GM19043 (cell line): Measurements from ENCODE around the gene NUP50.

Experiments
- ATAC-seq: cut with Tn5 transposase; IDR thresholded peaks from one replicate; pipeline ENCODE4 v1.9.1; 2021; ENCODE audit warnings: low read depth; ENCODE audit not compliant: unreplicated experiment

The NUP50 gene, protein sequence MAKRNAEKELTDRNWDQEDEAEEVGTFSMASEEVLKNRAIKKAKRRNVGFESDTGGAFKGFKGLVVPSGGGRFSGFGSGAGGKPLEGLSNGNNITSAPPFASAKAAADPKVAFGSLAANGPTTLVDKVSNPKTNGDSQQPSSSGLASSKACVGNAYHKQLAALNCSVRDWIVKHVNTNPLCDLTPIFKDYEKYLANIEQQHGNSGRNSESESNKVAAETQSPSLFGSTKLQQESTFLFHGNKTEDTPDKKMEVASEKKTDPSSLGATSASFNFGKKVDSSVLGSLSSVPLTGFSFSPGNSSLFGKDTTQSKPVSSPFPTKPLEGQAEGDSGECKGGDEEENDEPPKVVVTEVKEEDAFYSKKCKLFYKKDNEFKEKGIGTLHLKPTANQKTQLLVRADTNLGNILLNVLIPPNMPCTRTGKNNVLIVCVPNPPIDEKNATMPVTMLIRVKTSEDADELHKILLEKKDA

DNA sequence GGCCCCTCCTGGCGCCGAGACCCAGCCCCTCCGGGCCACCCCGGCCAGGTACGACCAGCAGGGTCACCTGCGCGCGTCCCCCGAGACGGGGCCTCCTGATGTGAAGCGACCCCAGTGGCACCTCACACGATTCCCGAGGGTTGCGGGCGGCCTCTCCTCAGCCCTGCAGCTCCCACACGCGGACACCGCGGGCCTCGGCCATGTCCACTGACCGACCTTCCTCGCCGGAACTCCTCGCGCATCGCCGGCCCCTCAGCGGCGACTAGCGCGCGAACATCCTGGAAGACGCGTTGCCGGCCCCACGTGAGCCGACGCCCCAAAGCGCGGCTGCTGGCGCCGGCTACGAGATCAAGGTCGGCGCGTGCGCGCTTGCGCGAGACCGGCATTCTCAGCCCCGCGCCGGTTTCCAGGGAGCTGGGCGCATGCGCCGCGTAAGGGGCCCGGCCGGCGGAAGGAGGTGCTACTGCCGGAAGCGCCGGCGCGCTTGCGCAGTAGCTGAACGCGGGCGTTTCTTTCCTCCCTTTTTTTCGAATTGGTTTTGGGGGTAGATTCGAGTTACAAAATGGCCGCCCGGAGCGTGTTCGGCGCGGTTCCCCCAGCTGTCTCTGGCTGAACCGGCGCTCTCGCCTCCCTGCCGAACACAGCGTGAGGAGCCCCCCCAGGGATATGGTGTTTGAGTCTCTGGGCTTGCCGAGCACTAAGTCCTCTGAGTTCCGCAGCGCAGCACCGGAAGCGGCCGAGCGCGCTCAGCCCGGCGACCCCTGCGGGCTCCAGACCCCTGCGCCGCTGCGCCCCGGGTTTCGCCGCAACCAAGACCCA, at the start of gene NUP50:
NUP50 (plus strand) TSS at position 475 of the 819 bp plus-strand sequence. CDS start 4,253 bp downstream, outside the sequence.
- peak; percentile 68 for ATAC-seq

DNA sequence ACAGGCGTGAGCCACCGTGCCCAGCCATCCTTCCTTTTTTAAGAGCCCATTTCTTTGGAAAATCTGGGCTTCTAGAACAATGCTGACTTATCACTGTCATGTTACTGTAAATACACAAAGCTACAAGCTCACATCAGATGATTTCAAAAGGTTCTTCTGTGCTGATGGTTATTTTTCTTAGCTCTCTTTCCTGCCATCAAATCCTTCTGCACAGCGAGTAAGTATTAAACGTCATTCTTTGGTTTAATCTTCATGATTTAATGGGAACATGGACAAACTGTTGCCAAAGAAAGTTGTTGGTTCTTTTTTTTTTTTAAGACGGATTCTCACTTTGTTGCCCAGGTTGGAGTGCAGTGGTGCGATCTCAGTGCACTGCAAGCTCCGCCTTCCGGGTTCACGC, 43.3 kb upstream of the NUP50 start:
- ATAC-seq, result no peak

DNA sequence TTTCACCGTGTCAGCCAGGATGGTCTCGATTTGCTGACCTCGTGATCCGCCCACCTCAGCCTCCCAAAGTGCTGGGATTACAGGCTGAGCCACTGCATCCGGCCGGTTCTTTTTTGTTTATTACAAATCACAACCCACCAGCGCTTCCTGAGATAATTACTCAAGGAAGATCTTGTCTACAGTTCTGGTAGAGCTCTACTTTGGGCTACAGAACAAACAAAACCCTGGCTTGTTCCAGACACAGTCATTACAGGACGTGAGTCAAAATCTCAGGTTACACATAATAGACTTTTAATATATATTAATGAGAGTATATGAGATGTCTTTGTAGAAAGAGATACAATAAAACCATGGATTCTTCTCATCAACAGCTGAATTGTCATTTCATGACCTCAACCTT, 42.8 kb upstream of the NUP50 start:
- ATAC-seq, result no peak

DNA sequence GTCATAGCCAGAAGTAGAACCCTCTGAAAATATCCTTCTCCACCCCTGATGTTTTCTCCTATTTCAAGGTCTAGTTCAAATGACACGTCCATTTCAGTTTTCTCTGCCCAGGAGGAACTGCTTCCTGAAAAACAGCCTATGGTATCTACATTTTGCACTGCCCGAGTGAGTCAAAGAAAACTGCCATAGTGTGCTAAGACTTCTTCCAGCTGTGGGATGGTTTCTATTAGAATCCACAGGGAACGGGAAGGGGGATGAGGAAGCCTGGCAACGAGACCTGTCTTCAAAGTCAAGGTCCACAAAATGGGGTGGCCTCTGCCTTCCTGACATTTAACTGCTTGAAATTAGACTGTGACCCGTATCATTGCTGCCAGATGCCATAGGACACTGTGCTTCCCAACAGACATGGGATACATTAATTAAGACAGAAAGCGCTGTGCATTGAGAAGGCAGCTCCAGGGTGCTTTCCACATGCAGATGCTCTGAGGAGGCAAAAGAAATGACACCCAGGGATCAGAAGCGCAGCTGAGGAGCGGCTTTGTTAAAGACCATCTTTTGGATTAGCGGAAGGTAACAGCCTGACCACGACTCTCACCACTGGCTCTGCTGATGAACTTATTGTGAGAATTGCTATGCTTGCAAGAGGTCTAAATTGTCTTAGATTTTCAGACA, 39.4 kb upstream of the NUP50 start:
- ATAC-seq, result no peak

DNA sequence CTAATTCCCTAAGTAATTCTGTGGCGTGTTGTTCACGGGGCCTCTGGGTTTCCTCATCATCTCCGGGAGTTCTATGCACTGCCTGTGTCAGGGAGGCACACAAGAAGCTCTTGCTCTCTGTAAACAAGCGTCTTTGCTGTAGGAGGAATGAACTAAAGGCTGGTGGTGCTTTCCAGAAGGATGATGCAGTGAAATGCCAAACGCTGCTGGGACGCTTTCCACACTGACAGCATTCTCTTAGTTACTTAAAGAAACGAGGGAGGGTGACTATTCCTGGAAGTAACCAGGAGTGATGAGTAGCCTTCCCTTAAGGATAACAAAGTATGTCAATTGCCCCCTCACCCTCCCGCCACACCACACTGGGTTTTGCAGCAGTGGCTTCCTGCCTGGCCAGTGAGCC, 38.5 kb upstream of the NUP50 start:
- ATAC-seq, result no peak

DNA sequence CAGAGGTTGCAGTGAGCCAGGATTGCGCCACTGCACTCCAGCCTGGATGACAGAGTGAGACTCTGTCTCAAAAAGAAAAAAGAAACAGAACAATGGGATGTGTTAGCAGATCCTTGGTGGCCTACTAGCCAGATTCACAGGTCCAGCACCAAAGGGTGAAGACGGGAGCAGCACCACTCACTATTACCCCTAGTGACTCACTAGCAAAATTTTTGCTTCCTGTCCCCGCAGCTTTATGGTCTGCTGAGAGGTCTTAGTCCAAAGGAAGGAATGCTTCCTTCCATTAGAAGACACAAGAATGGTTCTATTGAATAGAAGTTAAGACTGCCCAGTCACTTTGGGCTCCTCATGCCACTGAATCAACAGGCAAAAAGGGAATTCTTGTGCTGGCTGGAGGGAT, 35.9 kb upstream of the NUP50 start:
- no peak for ATAC-seq

DNA sequence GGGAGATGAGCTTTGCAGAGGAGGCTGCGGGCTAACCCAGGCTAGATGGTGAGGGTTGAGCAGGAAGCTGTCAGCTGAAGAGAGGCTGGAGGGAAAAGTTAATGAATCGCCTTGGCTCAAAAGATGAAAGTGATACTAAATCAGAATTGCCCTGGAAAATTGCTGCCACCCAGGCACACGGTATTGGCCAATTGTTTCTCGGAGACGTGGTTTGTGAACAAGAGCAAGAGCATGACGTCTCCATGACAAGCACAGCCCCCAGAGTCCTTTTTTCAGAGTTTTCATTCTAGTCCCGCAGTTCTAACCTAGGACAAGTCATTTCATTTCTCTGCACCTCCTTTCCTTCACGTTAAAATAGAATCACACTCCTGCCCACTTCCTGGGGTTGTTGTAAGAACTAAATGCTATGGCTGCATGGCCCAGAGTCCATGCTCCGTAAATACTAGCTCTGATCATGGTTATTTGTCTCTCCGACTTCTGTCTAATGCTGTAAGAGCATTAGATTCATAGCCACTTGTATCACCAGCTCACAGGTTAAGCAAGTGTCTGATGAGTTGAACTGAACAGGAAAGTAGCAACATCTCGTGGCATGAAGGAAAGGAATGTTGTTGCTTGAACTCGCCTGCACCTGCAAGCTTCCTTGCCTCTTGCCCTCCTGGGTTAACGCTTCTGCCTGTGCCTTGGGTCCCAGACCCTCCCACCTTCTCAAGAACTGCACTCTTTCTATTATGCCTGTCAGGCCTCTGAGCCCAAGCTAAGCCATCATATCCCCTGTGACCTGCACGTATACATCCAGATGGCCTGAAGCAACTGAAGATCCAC, 33.8 kb upstream of the NUP50 start:
- ATAC-seq, result no peak

DNA sequence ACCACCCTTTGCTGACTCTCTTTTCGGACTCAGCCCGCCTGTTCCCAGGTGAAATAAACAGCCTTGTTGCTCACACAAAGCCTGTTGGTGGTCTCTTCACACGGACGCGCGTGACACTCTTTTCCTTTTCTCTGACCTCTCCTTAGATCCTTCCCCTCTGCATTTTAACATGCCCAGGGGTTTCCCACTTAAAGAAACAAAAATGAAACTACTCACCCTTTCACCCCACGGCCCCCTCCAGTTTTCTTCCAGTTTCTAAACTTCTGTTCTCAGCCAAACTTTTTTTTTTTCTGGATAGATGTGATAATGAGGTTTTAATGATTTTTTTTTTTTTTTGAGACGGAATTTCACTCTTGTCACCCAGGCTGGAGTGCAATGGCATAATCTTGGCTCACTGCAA, 32.8 kb upstream of the NUP50 start:
- no peak for ATAC-seq

DNA sequence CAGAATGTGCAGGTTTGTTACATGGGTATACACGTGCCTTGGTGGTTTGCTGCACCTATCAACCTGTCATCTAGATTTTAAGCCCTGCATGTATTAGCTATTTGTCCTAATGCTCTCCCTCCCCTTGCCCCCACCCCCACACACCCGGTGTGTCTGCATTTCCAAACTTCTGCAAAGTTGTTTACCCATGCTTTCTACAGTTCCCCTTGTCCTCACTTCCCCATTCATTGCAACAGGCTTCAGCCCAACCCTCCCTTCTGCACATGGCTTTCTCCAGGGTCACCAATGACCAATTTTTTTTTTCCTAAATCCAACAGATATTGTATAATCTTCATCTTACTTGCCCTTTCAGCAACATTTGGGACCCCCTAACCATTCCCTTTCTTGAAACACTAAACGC, 32.0 kb upstream of the NUP50 start:
- ATAC-seq, result no peak

DNA sequence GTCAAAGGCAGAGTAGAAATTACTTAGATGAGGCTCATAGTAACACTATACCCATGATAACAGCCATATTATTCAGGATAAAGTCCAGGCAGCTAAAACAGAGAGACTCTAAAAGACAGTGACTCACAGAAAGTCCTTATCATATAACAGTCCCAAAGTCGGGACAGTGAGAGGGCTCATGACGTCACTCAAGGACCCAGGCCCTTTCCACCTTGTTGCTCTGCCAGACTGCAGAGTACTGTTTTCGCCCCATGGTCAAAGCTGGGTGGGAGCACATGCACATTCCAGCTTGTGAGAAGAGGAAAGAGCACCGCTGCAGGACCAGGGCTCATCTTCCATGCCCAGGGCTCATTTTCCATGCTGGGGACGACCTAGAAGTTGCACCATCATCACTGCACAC, 29.4 kb upstream of the NUP50 start:
- ATAC-seq, result no peak

DNA sequence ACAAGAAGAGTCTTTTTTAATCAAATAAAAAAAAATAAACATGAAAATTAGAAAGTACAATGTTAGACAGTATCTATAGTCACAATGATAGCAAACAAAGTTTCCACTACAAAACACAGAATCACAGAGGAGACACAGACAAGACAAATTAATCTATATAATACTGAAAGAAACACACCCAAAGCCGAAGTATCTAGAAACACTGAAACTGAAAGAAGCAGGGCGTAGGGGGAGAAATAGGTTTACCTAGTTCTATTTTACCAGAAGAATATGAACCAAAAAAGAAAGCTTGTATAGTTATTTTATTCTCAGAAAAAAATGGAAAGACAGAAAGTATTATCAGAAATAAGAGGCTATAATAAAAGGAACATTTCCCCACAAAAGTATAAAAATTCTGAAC, 27.1 kb upstream of the NUP50 start:
- ATAC-seq, result no peak

DNA sequence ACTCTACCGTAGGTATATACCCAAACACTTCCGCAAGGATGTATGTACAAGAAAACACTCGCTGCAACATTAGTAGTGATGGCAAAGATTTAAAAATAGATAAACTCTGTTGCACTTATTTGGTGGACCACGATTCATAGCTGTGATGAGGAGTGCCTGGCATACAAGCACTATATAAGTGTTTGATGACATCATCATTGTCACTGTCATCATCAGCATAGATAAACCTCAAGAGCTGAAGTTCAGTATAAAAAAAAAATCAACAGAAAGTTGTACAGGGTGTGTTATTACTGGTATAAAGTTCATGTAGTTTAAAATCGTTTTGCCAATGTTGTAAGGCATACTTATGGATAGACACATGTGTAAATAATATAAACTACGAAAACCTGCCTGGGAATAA, 24.0 kb upstream of the NUP50 start:
- ATAC-seq, result no peak

DNA sequence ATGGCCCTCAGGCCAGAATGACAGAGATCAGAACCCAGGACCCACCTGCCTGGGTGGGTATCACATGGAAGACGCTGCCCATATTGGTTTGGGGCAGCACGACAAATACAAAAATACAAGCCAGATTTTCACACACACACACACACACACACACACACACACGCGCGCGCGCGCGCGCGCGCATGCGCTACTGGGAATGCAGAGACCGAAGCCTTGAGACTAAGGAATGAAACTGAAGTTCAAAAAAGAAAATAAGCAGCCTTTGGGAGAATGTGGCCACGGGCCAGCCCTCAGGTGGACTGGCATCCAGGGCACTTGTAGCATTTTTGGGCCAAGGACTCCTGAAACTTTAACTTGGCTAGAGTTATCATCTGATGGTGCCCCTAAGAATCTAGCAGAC, 21.3 kb upstream of the NUP50 start:
- ATAC-seq, result no peak

DNA sequence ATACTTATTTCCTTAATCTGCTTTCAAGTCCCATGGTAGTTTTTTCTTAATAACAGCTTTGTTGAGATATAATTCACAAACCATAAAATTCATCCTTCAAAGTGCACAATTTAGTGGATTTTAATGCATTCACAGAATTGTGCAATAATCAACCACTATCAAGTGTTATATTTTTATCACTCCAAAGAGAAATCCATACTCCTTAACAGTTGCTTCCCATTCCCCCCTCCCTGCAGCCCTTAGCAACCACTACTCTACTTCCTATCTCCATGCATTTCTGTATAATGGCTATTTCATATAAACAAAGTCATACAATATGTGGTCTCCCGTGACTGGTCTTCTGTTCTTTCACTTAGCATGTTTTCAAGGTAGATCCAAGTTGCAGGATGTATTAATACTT, 18.8 kb upstream of the NUP50 start:
- no peak for ATAC-seq

DNA sequence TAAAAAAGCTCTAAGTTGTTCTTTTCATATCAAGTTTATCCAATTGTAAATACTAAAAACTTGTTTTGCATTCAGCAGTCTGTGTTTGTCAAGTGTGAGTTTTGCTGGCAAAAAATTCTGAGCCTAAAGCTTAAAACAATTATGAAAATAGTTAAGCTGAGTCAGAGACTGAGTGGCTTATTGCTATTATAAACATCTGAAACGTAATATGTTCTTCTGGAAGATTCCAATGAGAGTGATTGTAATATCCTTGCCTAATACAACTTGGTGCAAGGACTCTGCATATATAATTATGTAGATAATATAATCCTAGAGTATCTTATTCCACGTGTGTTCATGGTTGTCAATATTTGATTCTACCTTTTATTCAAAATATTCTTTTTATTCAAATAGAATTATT, 14.1 kb upstream of the NUP50 start:
- no peak for ATAC-seq

DNA sequence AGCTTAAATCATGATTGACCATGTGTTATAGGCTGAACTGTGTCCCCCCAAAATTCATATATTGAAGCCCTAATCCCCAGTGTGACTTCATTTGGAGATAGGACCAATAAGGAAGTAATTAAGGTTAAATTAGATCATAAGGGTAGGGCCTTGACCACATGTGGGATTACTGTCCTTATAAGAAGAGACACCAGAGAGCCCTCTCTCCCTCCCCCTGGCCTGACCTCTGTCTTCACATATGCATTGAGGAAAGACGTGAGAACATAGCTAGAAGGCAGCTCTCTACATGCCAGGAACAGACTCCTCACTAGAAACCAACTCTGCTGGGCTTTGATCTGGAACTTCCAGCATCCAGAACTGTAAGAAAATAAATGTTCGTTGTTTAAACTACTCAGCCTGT, 13.6 kb upstream of the NUP50 start:
- no peak for ATAC-seq

DNA sequence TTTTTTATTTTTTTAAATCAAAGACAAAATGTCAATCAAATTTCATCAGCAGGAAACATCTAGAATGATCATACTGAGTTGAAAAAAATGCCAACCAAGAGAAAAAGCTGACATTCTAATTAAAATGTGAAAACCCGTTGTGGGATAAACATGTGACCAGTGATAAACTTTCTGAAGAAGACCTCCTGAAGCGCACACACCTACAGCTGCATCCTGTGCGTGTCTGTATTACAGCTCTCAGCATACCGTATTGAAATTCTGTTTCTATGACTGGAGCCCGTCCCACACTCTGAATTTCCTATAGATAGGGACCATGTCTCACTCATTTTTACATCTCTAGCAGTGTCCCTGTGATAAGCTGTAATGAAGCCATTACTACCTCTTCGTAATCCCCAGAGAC, 12.2 kb upstream of the NUP50 start:
- ATAC-seq, result no peak

DNA sequence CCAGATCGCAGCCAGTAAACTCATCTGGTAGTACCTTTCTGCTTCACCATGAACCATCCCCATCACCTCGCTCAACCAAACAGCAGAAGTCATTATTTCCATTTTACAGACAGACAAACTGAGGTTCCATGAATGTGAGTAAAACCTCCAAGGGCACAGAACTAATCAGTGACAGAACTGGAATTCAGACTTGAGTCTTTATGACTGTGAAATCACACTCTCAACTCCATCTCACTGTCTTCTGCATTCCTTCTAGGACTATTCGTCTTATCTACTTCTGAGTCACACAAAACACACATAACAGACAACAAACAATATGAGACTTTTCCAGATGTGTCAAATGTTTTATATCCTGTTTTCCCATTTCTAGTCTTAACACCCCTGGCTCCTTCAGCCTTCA, 9.3 kb upstream of the NUP50 start:
- ATAC-seq, result no peak

DNA sequence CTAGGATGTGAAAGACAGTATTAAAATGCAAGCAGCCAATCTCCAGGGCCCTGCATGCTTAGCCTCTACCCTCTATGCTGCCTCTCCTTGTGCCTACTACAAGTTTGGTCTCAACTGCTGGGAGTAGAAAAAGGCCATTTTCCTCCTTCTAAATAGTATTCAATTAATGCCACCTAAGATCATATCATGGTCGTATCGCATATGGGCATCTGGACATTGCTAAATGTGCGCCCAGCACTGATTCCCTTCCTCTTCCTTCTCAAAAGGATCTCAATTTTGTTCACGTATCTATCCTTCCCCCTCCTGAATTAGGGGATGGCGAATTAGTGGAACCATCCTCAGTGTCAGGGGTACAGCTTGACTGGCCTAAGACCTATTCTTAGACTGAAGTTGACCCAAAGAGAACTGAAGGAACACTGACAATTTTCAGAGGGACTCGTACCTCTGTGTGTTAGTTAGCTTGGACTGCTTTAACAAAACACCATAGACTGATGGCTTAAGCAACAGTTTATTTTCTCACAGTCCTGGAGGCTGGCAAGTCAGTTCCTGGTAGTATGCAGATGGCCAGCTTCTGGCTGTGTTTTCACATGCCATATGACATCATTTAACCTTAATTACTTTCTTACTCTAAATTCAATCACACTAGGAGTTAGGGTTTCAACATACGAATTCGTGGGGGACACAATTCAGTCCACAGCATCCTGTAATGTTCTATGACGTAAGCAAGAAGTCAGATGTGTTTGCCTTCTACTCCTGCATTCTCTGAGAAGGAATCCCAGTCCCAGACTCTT, 8.5 kb upstream of the NUP50 start:
- no peak for ATAC-seq

DNA sequence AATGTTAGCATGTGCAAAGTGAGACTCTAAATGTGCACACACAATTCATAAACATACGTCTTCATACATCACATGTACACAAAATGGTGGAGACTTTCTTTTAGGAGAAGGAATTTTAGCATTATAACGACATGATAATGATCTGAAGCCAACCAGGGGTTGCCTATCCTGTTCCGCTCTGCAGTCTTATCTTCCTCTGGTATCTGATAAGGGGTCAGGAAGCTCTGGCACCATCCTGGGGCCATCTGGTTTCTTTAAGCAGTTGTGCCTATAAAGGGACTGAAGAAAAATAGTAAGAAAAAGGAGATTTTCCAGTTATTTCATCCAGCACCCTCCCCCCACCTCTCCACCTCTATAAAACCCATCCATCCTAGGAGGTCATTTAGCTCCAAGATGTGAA, 5.8 kb upstream of the NUP50 start:
- no peak for ATAC-seq
